OCI-LY7 (cell line): ENCODE measurements around the gene OR56A1. TPM values are rescaled to one million over a fixed set of nuclear protein-coding genes. Genes with fewer than 3 reads are reported as not detected.

Experiments used
- BruUV-seq: library from RNA; stranded (reverse); fragments of 400-500 nt; replicated peaks from 2 replicates; lab custom pipeline; 2021; lab: Mats Ljungman, UMichigan
- CTCF ChIA-PET: fragments of 300-600 bp; sonication (Branson Sonifier 250); formaldehyde crosslinking; loops from one replicate; lab custom pipeline; 2022; ENCODE audit warnings: antibody characterized with exemption; ENCODE audit not compliant: unreplicated experiment; lab: Charles Lee
- POLR2A ChIA-PET: fragments of 300-600 bp; sonication (Branson Sonifier 250); formaldehyde crosslinking; loops from one replicate; lab custom pipeline; 2022; ENCODE audit warnings: antibody characterized with exemption; lab: Charles Lee
- DNase-seq: peaks from one replicate; pipeline ENCODE4 v3.0.0-alpha.2; 2015; ENCODE audit warnings: low spot score
- H2AFZ ChIP-seq: fragments of 200-600 bp; sonication (generic), shearing (Covaris generic); 2 replicates; pipeline ENCODE4 v1.6.1; 2014; ENCODE audit warnings: mild to moderate bottlenecking, antibody characterized with exemption, low read length, moderate library complexity
- H3K27ac ChIP-seq: fragments of 200-600 bp; sonication (generic); 2 replicates; pipeline ENCODE4 v1.5.1; 2014; ENCODE audit warnings: mixed run types, low read depth, mild to moderate bottlenecking, moderate library complexity, low read length, inconsistent platforms; ENCODE audit not compliant: poor library complexity, severe bottlenecking
- H3K36me3 ChIP-seq: fragments of 200-600 bp; sonication (generic); 2 replicates; pipeline ENCODE4 v1.6.1; 2014; ENCODE audit warnings: mild to moderate bottlenecking, antibody characterized with exemption, low read length, moderate library complexity, mixed read lengths; ENCODE audit not compliant: insufficient read depth
- H3K4me1 ChIP-seq: fragments of 200-600 bp; sonication (generic); 2 replicates; pipeline ENCODE4 v1.5.1; 2014; ENCODE audit warnings: mild to moderate bottlenecking, low read length; ENCODE audit not compliant: insufficient read depth, poor library complexity, severe bottlenecking
- H3K4me2 ChIP-seq: fragments of 200-600 bp; sonication (generic); 2 replicates; pipeline ENCODE4 v1.6.1; 2014; ENCODE audit warnings: mild to moderate bottlenecking, low read length
- H3K4me3 ChIP-seq: fragments of 200-600 bp; sonication (generic); 2 replicates; pipeline ENCODE4 v1.5.1; 2014; ENCODE audit warnings: mild to moderate bottlenecking, low read depth, low read length; ENCODE audit not compliant: poor library complexity, severe bottlenecking
- H3K79me2 ChIP-seq: fragments of 200-600 bp; sonication (generic); 2 replicates; pipeline ENCODE4 v1.6.1; 2016; ENCODE audit warnings: low read depth, mild to moderate bottlenecking, low read length, moderate library complexity, mixed read lengths; ENCODE audit not compliant: insufficient read depth
- H3K9me2 ChIP-seq: fragments of 200-600 bp; sonication (generic); 2 replicates; pipeline ENCODE4 v1.6.1; 2016; ENCODE audit warnings: mild to moderate bottlenecking, low read length, mixed read lengths; ENCODE audit not compliant: insufficient read depth
- H3K9me3 ChIP-seq: fragments of 200-600 bp; sonication (generic); 2 replicates; pipeline ENCODE4 v1.6.1; 2014; ENCODE audit warnings: mild to moderate bottlenecking, mixed run types, low read length, mixed read lengths
- H4K20me1 ChIP-seq: fragments of 200-600 bp; sonication (generic); 2 replicates; pipeline ENCODE4 v1.6.1; 2014; ENCODE audit warnings: mild to moderate bottlenecking, antibody characterized with exemption, low read length, moderate library complexity, mixed read lengths; ENCODE audit not compliant: insufficient read depth
- EZH2phosphoT487 ChIP-seq: fragments of 200-600 bp; sonication (generic); IDR thresholded peaks from 2 replicates; pipeline ENCODE4 v1.6.1; 2018; ENCODE audit warnings: low read depth, borderline replicate concordance, mild to moderate bottlenecking, mixed run types, antibody characterized with exemption, low read length, moderate library complexity, mixed read lengths
- intact Hi-C: fragments of 100-400 bp; cut with micrococcal nuclease; formaldehyde crosslinking; loops from one replicate; pipeline ENCODE4 v1.10.0; 2022; ENCODE audit not compliant: unreplicated experiment
- total RNA-seq, 2 experiments: library from RNA; depleted of rRNA in 1 of 2; stranded (reverse); fragments of >200 nt in 1 of 2; shearing (Covaris generic) in 1 of 2; gene quantifications; 2 replicates each; pipeline ENCODE4 v1.2.3, GENCODE V29; 2014 to 2022
- TF ChIP-seq, protein P1 (sequence below): fragments of 200-600 bp; sonication (generic); conservative IDR thresholded peaks from 2 replicates; pipeline ENCODE4 v1.5.1; 2014; ENCODE audit warnings: mild to moderate bottlenecking, antibody characterized with exemption, low read length, moderate library complexity, mixed read lengths

Gene OR56A1
- total RNA-seq, 2 experiments from 2014 or later = not detected

DNA sequence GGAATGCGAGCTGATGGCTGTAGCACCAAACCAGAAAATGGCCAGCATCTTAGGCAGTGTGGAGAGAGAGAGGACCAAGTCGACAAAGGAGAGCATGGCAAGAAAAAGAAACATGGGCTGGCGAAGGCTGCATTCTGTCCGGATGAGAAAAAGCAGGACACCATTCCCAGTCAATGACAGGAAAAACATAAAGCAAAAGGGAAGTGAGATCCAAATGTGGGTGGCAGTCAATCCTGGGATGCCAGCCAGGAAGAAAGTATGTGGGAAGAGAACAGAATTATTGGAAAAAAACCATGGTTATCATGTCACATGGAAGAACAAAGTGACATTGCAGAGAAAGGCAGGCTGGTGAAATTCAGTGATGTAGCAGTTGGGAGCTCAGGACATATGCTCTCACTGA is 36.9 kb upstream of the OR56A1 start:
- Histone ChIP-seq H3K9me2 (no peaks in the 10 kb centered on the region), H3K27ac (no peak overlapping the region), H4K20me1 (no peaks in the 10 kb centered on the region), H3K36me3 (no peaks in the 10 kb centered on the region), H3K4me3 (no peak overlapping the region), H3K9me3 (no peaks in the 10 kb centered on the region), H3K4me2 (no peak overlapping the region), H3K79me2 (no peaks in the 10 kb centered on the region), H3K4me1 (peaks cover 13% of the 10 kb centered on the region), H2AFZ (no peak overlapping the region)
- TF ChIP-seq, protein P1, sequence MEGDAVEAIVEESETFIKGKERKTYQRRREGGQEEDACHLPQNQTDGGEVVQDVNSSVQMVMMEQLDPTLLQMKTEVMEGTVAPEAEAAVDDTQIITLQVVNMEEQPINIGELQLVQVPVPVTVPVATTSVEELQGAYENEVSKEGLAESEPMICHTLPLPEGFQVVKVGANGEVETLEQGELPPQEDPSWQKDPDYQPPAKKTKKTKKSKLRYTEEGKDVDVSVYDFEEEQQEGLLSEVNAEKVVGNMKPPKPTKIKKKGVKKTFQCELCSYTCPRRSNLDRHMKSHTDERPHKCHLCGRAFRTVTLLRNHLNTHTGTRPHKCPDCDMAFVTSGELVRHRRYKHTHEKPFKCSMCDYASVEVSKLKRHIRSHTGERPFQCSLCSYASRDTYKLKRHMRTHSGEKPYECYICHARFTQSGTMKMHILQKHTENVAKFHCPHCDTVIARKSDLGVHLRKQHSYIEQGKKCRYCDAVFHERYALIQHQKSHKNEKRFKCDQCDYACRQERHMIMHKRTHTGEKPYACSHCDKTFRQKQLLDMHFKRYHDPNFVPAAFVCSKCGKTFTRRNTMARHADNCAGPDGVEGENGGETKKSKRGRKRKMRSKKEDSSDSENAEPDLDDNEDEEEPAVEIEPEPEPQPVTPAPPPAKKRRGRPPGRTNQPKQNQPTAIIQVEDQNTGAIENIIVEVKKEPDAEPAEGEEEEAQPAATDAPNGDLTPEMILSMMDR = no peak
- no peak for TF ChIP-seq EZH2phosphoT487
- ChIA-PET POLR2A (interaction anchor here (1.0 kb wide), 1 partner anchor 9 kb away, joined by 3 read pairs; no protein-coding TSS in a partner anchor), CTCF (no interaction called here)
- intact Hi-C loops = no loop called here
- no peak for DNase-seq
- BruUV-seq = no TSS peak

DNA sequence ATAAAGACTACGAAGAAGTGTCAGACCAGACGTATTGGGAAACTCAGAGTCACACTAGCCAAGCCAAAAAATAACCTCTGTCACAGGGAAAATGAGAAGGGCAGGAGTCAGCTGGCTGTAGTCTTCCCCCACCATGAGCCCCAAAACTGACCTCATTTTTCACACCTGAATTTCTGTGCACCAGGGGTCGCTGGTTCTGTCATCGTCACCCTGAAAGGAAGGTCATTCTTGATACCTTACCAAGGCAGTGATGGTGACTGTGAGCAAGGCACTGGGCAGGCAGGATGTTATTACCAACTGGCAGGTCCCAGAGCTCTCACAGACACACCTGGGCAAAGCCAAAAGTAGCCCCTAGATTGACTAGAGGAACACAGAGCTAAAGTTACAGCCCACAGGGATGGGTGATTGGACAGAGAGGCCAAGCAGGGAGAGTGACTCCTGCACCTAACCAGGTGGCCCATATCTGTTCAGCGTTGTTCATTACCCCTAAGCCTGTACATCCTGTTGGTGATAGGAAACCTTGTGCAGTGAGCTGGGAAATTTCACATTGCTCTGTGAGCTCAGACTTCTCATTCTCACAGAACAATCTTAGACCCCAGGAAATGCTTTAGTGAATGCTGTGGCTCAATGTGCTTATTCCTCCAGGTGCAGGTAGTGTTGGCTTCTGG is 32.3 kb upstream of the OR56A1 start:
- Histone ChIP-seq H3K27ac (peak overlapping the region; percentile 16), H2AFZ (no peak overlapping the region), H3K36me3 (no peaks in the 10 kb centered on the region), H3K4me1 (peaks cover 13% of the 10 kb centered on the region), H3K79me2 (no peaks in the 10 kb centered on the region), H3K9me2 (no peaks in the 10 kb centered on the region), H3K4me2 (peak overlapping the region; percentile 14; the same call in 1 of the 2 replicates), H3K4me3 (no peak overlapping the region), H3K9me3 (no peaks in the 10 kb centered on the region), H4K20me1 (no peaks in the 10 kb centered on the region)
- POLR2A ChIA-PET = no interaction called here
- TF ChIP-seq, protein P1 = peak; percentile 64
- TF ChIP-seq EZH2phosphoT487 = no peak
- intact Hi-C loops = loop anchor here (2.0 kb wide), 1 partner anchor 34 kb away; no protein-coding TSS in a partner anchor
- DNase-seq = peak; percentile 58
- CTCF ChIA-PET = no interaction called here
- BruUV-seq = no TSS peak

DNA sequence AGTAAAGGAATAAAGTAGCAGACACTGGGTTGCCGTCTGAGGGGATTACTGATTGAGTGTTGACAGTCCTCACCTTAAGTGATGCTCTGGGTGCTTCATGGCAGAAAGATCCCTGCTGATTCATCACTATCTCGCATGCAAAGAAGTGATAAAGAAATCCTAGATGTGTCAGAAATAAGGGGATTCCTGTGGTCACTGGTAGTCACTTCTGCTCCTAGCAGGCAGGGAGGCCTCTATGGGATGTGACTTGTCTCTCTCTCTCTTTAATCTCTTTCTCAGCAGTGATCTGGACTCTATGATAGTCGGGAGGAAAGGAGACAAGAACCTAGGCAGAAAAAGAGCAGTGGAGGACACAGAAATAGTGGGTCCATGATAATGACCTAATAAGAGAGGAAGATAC is 30.9 kb upstream of the OR56A1 start:
- H2AFZ ChIP-seq = no peak overlapping the region
- H3K27ac ChIP-seq = no peak overlapping the region
- intact Hi-C loops = no loop called here
- no peaks in the 10 kb centered on the region for H3K9me3 ChIP-seq
- H3K79me2 ChIP-seq = no peaks in the 10 kb centered on the region
- BruUV-seq = no TSS peak
- H3K4me1 ChIP-seq = peaks cover 13% of the 10 kb centered on the region
- ChIA-PET CTCF (no interaction called here), POLR2A (no interaction called here)
- TF ChIP-seq, protein P1 = no peak
- TF ChIP-seq EZH2phosphoT487 = no peak
- DNase-seq = no peak
- H3K9me2 ChIP-seq = no peaks in the 10 kb centered on the region
- no peak overlapping the region for H3K4me2 ChIP-seq
- H3K36me3 ChIP-seq = no peaks in the 10 kb centered on the region
- no peaks in the 10 kb centered on the region for H4K20me1 ChIP-seq
- no peak overlapping the region for H3K4me3 ChIP-seq
